ENCODE results near the gene ATP10A.
"Not testable (repeated sequence)": the region's sequence is repeated elsewhere in the genome, so short reads cannot be mapped to it uniquely, and the experiment has no call there.

ATP10A gene

DNA sequence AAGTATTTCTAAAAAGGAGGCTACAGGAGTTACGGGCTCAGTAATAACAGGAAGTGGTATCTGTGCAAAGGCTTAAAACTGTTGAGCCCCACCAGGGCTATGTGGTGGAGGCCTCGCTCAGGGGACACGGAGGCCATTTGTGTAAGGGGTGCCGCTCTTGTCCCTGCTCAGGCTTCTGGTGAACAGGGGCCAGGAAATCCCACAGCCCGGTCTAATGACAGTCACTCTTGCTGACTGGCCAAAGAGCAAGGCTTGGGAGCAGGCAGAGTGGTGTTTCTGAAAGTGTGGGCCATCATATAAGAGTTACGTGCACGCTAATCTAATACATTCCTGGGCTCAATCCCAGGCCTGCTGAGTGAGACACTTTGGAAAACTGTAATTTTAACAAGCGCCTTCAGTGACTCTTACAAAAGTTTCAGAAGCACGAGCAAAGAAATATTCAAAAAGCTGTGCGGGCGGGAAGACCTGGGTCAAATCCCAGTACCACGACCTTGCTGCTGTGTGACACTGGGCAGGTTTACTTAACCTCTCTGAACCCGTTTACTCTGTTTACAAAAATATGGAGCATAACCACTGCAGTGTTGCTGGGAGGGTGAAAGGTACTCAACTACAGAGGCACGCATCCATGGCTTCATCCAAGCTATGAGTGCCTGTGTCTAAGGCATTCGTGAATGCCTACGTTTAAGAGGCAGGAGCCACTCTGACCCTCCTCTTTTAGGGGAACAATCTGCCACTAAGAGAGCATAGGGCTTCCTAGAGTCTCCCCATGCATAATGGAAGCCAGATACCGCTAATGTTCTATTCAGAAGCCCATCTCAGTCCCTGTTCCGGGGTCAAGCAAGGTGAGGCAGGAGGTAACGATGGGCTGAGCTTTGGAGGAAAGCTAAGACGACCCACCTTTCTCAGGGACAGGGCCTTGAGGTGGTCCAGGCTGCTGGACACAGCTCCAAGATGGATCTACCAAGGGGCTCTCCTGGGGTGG is 2.0 kb downstream of the ATP10A start:
- no peak for TF ChIP-seq POLR2A (IDR thresholded peaks at IDR 0.05; ENCODE audit: low read depth, low read length)
- TF ChIP-seq SPI1 (IDR thresholded peaks at IDR 0.05; ENCODE audit: low read depth, low read length) = peak; percentile 69
- no peak for DNase-seq (ENCODE audit: insufficient read length, low spot score)
- FAIRE-seq = no peak

DNA sequence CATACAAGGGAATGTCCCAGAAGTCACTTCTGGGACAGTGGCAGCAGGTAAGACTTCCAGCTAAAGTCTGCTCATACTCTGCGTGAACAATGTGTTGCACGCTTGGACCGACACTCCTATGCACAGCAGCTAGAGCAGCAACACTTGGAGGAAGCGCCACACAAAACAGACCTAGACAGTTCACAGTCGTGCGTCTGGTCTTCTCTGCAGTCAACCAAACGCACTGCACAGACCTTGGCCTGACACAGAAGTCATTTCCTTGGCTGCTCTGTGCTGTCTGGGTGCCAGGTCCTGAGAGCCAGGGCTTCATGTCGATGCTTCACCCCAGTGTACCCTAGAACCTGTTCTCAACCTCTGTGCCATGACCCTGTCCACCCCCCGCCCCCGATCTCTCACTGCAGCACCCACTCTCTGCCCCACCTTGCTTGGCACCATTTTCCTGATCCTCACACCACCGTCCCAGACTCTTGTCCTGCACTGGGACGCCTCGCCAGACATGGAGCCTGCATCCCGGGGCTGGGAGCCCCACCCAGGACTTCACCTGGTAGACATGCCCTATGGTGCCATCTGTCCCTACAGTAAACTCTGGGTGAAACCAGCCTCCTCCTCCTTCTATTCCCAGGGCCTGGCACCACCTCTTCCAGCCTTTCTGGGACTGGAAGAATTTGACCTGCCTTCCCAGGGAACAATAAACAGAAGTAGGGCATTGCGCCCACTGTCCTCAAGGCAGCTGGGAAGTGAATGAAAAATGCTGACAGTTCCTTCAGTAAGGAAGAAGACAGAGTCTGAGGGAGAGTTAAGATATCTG is 3.1 kb downstream of the ATP10A start:
- no peak for DNase-seq (ENCODE audit: insufficient read length, low spot score)
- TF ChIP-seq SPI1 (IDR thresholded peaks at IDR 0.05; ENCODE audit: low read depth, low read length) (no peak), POLR2AphosphoS5 (IDR thresholded peaks at IDR 0.05; ENCODE audit: low read depth, low read length) (no peak), POLR2A (IDR thresholded peaks at IDR 0.05; ENCODE audit: low read depth, low read length) (no peak), POU2F2 (IDR thresholded peaks at IDR 0.05; ENCODE audit: low read depth, low read length) (no peak), PAX5 (IDR thresholded peaks at IDR 0.05; ENCODE audit: insufficient read depth, low read length, severe bottlenecking) (no peak)
- no peak for FAIRE-seq

DNA sequence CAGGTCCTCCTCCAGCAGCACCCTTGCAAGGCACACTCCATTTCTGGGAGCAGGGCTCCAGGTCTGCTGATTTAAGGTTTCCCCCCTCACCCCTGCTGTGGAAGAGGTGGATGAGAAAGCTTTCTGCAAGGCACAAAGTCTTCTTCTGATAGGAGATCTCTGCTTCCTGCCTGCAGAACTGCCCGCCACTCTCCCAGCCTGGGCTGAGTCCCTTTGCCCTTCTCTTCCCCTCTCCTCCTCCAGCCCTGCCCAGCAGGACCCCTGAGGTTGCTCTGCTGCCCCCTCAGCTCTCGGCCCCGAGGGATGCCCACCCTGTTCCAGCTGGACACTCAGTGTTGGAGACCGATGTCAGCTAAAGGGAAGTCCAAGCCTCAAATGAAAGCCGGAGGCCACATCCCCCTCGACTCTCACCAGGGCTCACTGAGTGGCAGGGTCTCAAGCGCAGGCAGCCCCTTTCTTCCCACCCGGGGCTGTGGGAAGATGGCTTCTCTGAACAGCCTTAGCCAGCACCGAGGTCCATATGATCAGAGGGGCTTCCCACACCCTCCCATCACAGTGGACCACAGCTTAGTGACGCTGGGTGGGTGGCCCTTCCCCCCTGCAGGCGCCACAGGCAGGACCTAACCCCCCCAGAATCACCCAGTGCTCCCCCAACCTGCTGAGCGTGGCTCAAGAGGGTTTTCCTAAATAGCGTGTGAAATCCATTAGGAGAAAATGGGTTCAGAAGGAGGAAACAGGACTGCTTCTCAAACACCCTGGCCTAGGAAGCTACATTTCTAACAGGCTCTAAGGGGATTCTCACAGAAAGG is 4.0 kb downstream of the ATP10A start:
- DNase-seq (ENCODE audit: insufficient read length, low spot score) (no peak), FAIRE-seq (no peak)
- TF ChIP-seq POLR2AphosphoS5 (IDR thresholded peaks at IDR 0.05; ENCODE audit: low read depth, low read length) (no peak), SPI1 (IDR thresholded peaks at IDR 0.05; ENCODE audit: low read depth, low read length) (no peak), TAF1 (IDR thresholded peaks at IDR 0.05; ENCODE audit: low read depth, low read length) (no peak), POLR2A (IDR thresholded peaks at IDR 0.05; ENCODE audit: low read depth, low read length) (no peak), PAX5 (IDR thresholded peaks at IDR 0.05; ENCODE audit: insufficient read depth, low read length, severe bottlenecking) (no peak), POU2F2 (IDR thresholded peaks at IDR 0.05; ENCODE audit: low read depth, low read length) (no peak)

DNA sequence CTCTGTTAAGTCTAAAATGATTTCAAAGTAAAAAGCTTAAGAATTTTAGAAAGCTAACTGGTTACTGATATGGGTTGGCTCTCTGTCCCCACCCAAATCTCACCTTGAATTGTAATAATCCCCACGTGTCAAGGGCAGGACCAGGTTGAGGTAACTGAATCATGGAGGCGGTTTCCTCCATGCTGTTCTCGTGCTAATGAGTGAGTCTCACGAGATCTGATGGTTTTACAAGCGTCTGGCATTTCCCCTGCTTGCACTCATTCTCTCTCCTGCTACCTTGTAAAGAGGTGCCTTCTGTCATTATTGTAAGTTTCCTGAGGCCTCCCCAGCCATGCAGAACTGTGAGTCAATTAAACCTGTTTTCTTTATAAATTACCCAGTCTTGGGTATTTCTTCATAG is 7.1 kb downstream of the ATP10A start:
- FAIRE-seq; DNase-seq (ENCODE audit: insufficient read length, low spot score): not testable (repeated sequence)

DNA sequence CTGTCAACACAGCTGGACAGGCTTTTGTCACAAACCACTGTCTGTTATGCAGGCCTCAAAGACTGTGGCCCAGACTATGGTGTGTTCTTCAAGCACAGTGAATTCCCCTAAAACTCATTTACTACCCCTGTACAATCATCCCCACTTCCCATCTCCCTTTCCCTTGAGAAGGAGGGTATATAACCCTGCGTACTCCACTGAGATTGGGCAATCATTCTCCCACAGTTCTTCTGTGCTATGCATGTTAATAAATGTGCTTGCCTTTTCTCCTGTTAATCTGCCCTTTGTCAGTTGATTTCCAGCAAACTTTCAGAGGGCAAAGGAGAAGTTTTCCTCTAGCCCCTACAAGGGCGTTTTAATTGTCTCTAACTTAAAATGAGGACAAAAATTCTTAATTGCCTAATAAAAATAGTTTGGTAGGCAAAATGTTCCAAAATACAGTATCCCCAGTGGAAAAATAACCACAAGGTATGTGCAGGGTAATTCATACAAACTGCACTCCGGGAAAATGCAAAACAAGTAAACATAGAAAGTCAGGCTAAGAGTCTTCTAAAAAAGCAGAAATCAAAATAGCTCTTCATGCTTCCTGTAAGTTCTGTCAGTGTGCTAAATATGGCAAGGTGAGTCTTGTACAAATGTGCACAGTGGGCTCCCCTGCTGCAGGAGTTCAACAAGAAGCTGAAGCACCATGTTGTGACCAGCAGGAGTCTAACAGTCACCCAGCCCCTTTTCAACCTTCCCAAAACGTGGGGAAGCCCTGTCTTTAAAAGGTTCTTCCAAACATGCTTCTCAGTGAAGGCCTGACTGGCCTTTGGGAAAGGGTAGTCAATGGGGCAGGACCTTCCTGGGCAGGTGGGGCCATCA is 10.2 kb downstream of the ATP10A start:
- DNase-seq (ENCODE audit: insufficient read length, low spot score) (no peak), FAIRE-seq (peak; percentile 20)
- TF ChIP-seq TAF1 (IDR thresholded peaks at IDR 0.05; ENCODE audit: low read depth, low read length) = no peak
- TF ChIP-seq POLR2A (IDR thresholded peaks at IDR 0.05; ENCODE audit: low read depth, low read length) = no peak
- TF ChIP-seq PAX5 (IDR thresholded peaks at IDR 0.05; ENCODE audit: insufficient read depth, low read length, severe bottlenecking) = no peak
- TF ChIP-seq SPI1 (IDR thresholded peaks at IDR 0.05; ENCODE audit: low read depth, low read length) = no peak
- TF ChIP-seq POU2F2 (IDR thresholded peaks at IDR 0.05; ENCODE audit: low read depth, low read length) = no peak
- TF ChIP-seq POLR2AphosphoS5 (IDR thresholded peaks at IDR 0.05; ENCODE audit: low read depth, low read length) = no peak

DNA sequence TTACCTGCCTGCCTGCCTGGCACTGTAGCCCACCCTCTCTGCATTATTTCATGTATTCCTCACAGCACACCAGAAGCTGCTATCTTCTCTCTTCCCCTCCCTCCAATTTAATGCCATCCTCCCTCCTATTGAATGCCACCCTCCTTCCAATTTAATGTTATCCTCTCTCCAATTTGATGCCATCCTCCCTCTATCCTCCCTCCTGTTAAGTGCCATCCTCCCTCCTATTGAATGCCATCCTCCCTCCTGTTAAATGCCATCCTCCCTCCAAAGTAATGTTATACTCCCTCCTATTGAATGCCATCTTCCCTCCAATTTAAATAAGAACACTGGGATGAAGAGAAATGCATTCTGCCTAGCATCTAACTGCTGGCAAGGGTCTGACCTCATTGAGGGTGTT is 11.1 kb downstream of the ATP10A start:
- FAIRE-seq (no peak), DNase-seq (ENCODE audit: insufficient read length, low spot score) (no peak)
- no peak for TF ChIP-seq POU2F2 (IDR thresholded peaks at IDR 0.05; ENCODE audit: low read depth, low read length)
- no peak for TF ChIP-seq TAF1 (IDR thresholded peaks at IDR 0.05; ENCODE audit: low read depth, low read length)
- no peak for TF ChIP-seq POLR2A (IDR thresholded peaks at IDR 0.05; ENCODE audit: low read depth, low read length)
- TF ChIP-seq POLR2AphosphoS5 (IDR thresholded peaks at IDR 0.05; ENCODE audit: low read depth, low read length) = no peak
- no peak for TF ChIP-seq SPI1 (IDR thresholded peaks at IDR 0.05; ENCODE audit: low read depth, low read length)
- no peak for TF ChIP-seq PAX5 (IDR thresholded peaks at IDR 0.05; ENCODE audit: insufficient read depth, low read length, severe bottlenecking)

DNA sequence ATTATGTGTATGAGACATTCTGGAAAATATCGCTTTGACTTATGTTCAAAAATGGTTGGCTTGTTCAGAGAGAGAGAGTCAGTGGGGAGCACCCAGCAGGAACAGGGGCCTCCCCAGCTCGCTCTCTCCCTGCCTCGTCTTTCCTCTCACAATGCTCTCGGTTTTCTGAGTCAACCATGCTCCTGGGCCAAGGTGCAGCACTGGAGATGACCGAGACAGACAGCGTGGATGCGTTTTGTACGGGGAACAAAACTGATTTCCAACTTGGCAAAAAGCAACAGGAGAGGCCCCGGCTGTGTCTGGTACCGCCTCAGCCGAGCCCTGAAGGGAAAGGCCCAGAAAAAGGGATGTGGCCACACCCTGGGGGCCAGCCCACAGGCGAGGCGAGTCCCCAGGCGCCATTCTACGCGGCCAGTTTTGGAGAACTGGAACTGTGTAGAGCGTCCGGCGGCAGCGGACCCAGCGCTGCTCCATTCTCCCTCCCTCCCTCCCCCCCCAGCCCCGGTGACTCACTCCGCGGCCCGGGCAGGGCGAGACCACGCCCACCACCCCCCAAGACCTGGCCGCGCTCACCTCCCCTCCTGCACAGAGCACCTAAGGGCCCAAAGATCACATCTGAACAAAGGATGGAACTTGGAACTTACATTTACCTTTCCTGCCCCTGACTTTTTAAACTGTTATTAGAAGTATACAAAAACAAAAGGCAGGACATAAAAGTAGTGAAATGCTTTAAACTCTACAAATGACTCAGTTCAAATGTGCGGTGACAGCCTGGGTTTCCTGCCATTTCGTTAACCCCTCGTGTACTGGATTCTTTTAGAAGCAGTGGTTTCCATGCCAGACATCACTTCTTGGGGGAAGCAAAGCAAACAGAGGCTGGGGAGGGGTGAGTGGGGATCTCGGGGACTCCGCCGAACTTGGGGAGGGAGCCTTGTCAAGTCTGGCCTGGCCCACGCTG is 12.7 kb downstream of the ATP10A start:
- FAIRE-seq (peak; percentile 59), DNase-seq (ENCODE audit: insufficient read length, low spot score) (peak; percentile 50)
- no peak for TF ChIP-seq POLR2A (IDR thresholded peaks at IDR 0.05; ENCODE audit: low read depth, low read length)
- TF ChIP-seq TAF1 (IDR thresholded peaks at IDR 0.05; ENCODE audit: low read depth, low read length) = no peak
- TF ChIP-seq SPI1 (IDR thresholded peaks at IDR 0.05; ENCODE audit: low read depth, low read length) = peak; percentile 86
